HG02623 (cell line): ENCODE results near the gene LDB3.

Experiments used
- ATAC-seq: cut with Tn5 transposase; IDR thresholded peaks from one replicate; pipeline ENCODE4 v1.9.1; 2021; ENCODE audit warnings: moderate library complexity; ENCODE audit not compliant: unreplicated experiment

Gene LDB3

DNA sequence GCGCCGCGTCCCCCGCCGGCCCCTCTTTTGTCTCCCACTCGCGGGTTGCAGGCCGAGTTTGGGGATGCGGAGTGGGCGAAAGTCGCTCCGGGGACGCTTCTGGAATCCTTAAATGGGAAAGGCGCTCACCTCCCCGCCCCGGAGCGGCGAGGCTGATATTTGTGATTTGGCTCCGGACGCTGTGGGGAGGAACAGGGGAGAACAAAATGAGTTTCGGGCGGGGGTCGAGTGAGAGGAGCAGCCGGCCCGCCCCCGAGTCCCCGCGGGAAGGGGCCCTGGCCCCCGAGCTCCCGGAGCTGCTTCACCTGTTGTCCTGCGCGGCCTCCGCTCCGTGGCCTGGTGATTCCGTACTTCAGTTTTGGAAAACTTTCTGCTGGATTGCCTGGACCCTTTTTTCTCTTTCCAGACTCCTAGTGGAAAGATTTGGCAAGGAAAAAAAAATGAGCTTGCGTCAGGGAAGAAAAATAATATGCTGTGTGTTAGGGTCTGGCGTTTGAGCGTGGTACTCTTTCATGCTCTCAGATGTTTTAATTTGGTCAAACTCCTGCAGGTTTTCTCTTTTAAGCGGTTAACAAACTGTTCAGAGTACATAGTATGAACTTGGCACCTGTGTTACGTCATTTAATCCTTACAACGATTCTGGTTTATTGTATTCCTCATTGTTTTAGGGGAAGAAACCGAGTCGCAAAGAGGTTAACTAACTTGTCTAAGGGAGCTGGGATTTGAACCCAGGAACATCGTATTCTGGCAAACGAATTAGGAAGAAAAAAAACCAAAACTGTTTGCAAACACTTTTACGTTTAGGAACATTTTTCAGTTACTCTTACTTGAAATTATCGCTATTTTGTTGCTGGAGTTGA lies 89.0 kb downstream of the LDB3 start:
- ATAC-seq = no peak

DNA sequence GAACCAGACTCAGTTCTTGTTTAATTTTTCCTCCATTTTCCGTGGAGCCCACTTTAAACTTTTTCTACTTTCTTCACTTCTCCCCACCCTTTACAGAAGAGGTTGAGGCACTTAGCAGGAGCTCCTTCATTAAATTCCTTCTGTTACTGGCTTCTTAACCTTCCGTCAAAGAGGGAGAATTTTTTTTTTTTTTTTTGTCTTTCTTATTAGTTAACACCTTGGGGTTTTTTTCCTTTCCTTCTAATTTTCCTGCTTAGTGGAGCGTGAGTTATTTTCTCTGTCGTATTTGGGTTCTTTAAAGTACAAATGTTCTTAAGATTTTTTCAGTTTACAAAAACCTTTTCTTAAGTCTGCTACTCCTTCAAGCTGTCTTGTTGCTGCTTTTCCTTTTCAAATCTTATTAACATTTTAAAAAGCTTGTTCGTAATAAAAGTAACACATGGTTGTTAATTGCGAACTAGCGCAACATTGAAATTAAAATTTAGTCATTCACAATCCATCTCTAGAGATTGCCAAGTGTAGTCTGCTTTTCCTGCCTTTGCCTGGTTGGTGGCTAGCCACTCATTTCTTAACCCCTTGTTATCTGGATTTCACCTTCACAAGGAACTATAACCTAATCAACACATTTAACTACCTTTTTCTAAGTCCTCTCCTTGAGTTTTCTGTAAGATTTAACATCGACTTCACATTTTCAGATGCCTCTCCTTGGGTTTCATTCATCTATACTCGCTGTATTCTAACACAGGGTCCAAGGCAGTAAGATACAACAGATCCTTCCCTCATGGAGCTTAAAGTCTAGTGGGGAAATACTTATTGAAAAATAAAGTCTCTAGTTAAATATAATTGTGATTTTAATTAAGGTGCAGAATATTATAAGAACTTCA lies 90.1 kb downstream of the LDB3 start:
- no peak for ATAC-seq

- no peak for ATAC-seq
These were observed 90.9 kb downstream of the LDB3 start for GRCh38 chr10:86759073-86759672.

- no peak for ATAC-seq
These were observed 95.1 kb downstream of the LDB3 start for GRCh38 chr10:86763404-86763803.

- no peak for ATAC-seq
These were observed 97.2 kb downstream of the LDB3 start for GRCh38 chr10:86765548-86765947.

GRCh38 chr10:86768412-86769062 lies 100.2 kb downstream of the LDB3 start:
- no peak for ATAC-seq

GRCh38 chr10:86769991-86770390 lies 101.7 kb downstream of the LDB3 start:
- no peak for ATAC-seq

GRCh38 chr10:86770412-86770960 lies 102.2 kb downstream of the LDB3 start:
- ATAC-seq = no peak

DNA sequence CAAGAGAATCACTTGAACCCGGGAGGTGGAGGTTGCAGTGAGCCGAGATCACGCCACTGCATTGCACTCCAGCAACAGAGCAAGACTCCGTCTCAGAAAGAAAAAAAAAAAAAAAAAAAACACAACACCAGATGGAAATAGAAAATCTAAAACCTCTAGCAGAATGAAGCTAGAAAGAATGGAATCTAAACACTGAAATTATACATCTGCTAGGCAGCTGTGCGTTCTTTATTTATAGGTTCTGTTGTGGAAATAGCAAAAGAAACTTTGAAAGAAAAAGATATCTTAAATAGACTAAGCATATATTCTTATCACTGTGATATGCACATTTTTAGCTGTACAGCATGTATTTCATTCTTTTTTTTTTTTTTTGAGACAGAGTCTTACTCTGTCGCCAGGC lies 105.2 kb downstream of the LDB3 start:
- no peak for ATAC-seq

GRCh38 chr10:86775056-86775869 lies 107.0 kb downstream of the LDB3 start:
- no peak for ATAC-seq

GRCh38 chr10:86775870-86776180 lies 107.5 kb downstream of the LDB3 start:
- no peak for ATAC-seq

DNA sequence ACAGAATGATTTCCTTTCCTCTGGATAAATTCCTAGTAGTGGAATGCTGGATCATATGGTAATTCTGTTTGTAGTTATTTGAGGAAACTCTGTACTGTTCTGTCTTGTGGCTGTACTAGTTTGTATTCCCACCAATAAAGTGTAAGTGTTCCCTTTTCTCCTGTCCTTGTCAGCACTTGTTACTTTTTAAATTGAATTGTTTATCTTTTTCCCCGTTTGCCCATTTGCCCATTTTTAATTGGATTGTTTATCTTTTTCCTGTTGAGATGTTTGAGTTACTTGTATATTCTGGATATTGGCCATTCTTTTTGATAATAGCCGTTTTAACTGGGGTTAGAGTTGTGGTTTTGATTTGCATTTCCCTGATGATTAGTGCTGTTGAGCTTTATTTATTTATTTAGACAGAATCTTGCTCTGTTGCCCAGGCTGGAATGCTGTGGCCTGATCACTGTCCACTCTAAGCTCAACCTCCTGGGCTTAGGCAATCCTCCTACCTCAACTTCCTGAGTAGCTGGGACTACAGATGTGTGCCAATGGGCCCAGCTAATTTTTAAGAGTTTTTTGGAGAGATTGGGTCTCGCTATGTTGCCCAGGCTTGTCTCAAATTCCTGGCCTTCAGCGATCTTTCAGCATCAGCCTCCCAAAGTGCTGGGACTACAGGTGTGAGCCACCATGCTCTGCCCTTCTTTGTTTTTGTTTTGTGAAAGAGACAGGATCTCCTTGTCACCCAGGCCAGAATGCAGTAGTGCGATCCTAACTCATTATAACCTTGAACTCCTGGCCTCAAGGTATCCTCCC lies 111.1 kb downstream of the LDB3 start:
- no peak for ATAC-seq

GRCh38 chr10:86782701-86783418 lies 114.5 kb downstream of the LDB3 start:
- no peak for ATAC-seq

DNA sequence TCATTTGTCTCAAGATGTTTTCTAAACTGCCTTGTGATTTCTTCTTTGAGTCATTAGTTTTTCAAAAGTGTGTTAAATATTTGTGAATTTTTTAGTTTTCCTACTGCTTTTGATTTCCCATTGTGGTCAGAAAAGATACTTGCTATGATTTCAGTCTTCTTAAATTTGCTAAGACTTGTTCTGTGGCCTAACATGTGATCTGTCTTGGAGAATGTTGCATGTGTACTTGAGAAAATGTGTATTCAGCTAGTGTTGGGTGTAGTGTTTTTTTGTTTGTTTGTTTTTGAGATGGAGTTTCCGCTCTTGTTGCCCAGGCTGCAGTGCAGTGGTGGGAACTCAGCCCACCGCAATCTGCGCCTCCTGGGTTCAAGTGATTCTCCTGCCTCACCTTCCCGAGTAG lies 116.7 kb downstream of the LDB3 start:
- no peak for ATAC-seq
